IMR-90 (cell line): ENCODE data around the gene IQCE. TPM values are rescaled to one million over a fixed set of nuclear protein-coding genes. Genes with fewer than 3 reads are reported as not detected.

Source experiments
- ATAC-seq: fragments of 200-7000 bp; cut with Tn5 transposase; 2 replicates; pipeline ENCODE4 v1.9.1; 2020; ENCODE audit warnings: low read depth, mild to moderate bottlenecking, moderate library complexity
- BruUV-seq: library from RNA; stranded (reverse); fragments of 400-500 nt; replicated peaks from 2 replicates; lab custom pipeline; 2021; lab: Mats Ljungman, UMichigan
- CTCF ChIA-PET: fragments of 300-600 bp; formaldehyde crosslinking; extraction: SDS; loops from one replicate; lab custom pipeline; 2021; ENCODE audit warnings: antibody characterized with exemption; lab: Yijun Ruan, JAX
- POLR2A ChIA-PET: fragments of 300-600 bp; sonication (Branson Sonifier 250); formaldehyde crosslinking; loops from one replicate; lab custom pipeline; 2022; ENCODE audit warnings: antibody characterized with exemption; ENCODE audit not compliant: unreplicated experiment; lab: Charles Lee
- DNase-seq: peaks from one replicate; pipeline ENCODE4 v3.0.0; 2013
- H2AFZ ChIP-seq: replicated peaks from 2 replicates; pipeline ENCODE3; 2013; ENCODE audit warnings: low read length, mild to moderate bottlenecking; ENCODE audit not compliant: poor library complexity
- H2AK5ac ChIP-seq: 2 replicates; pipeline ENCODE4 v1.6.1; 2013; ENCODE audit warnings: low read depth, low read length, inconsistent platforms
- H2AK9ac ChIP-seq: replicated peaks from 2 replicates; pipeline ENCODE3; 2013; ENCODE audit warnings: mild to moderate bottlenecking, low read depth, low read length, moderate library complexity; ENCODE audit not compliant: poor library complexity
- H2BK120ac ChIP-seq: 2 replicates; pipeline ENCODE4 v1.6.1; 2013; ENCODE audit warnings: low read depth, low read length, inconsistent platforms
- H2BK15ac ChIP-seq: 3 replicates; pipeline ENCODE4 v1.6.1; 2013; ENCODE audit warnings: low read depth, low read length, inconsistent platforms
- H2BK20ac ChIP-seq: 2 replicates; pipeline ENCODE4 v1.6.1; 2013; ENCODE audit warnings: low read depth, mild to moderate bottlenecking, inconsistent platforms, low read length, moderate library complexity
- H2BK5ac ChIP-seq: 2 replicates; pipeline ENCODE4 v1.6.1; 2013; ENCODE audit warnings: mild to moderate bottlenecking, low read depth, low read length, inconsistent platforms; ENCODE audit not compliant: poor library complexity, severe bottlenecking
- H3K14ac ChIP-seq: replicated peaks from 2 replicates; pipeline ENCODE4 v1.6.1; 2013; ENCODE audit warnings: low read depth, low read length, inconsistent platforms
- H3K18ac ChIP-seq: 2 replicates; pipeline ENCODE4 v1.6.1; 2013; ENCODE audit warnings: low read depth, low read length, control low read depth
- H3K23ac ChIP-seq: 2 replicates; pipeline ENCODE4 v1.6.1; 2013; ENCODE audit warnings: low read depth, low read length, inconsistent platforms
- H3K27ac ChIP-seq: 2 replicates; pipeline ENCODE4 v1.5.1; 2013; ENCODE audit warnings: mild to moderate bottlenecking, control low read depth, low read length; ENCODE audit not compliant: insufficient read depth
- H3K27me3 ChIP-seq: 2 replicates; pipeline ENCODE4 v1.6.1; 2013; ENCODE audit warnings: low read length; ENCODE audit not compliant: control insufficient read depth, insufficient read depth
- H3K36me3 ChIP-seq: 2 replicates; pipeline ENCODE4 v1.6.1; 2013; ENCODE audit warnings: low read length, mixed read lengths; ENCODE audit not compliant: control insufficient read depth, insufficient read depth
- H3K4ac ChIP-seq: 2 replicates; pipeline ENCODE4 v1.6.1; 2013; ENCODE audit warnings: low read depth, low read length, inconsistent platforms
- H3K4me1 ChIP-seq: 2 replicates; pipeline ENCODE4 v1.6.1; 2013; ENCODE audit warnings: low read length, mixed read lengths; ENCODE audit not compliant: control insufficient read depth, insufficient read depth
- H3K4me2 ChIP-seq: 2 replicates; pipeline ENCODE4 v1.6.1; 2013; ENCODE audit warnings: low read depth, mild to moderate bottlenecking, control low read depth, low read length, moderate library complexity
- H3K4me3 ChIP-seq: 2 replicates; pipeline ENCODE4 v1.5.1; 2013; ENCODE audit warnings: low read depth, mild to moderate bottlenecking, control low read depth, low read length, moderate library complexity; ENCODE audit not compliant: insufficient read depth
- H3K56ac ChIP-seq: 2 replicates; pipeline ENCODE4 v1.6.1; 2013; ENCODE audit warnings: low read length, inconsistent platforms; ENCODE audit not compliant: insufficient read depth; ENCODE audit errors: extremely low read depth
- H3K79me1 ChIP-seq, 2 experiments: 2 replicates each; pipeline ENCODE4 v1.6.1; 2013; ENCODE audit warnings: low read length in 2 of 2, inconsistent platforms in 1 of 2, low read depth in 1 of 2
- H3K9ac ChIP-seq: 2 replicates; pipeline ENCODE4 v1.6.1; 2013; ENCODE audit warnings: low read depth, low read length, control low read depth
- H3K9me1 ChIP-seq: 2 replicates; pipeline ENCODE4 v1.6.1; 2013; ENCODE audit warnings: low read length, inconsistent platforms; ENCODE audit not compliant: insufficient read depth
- H3K9me3 ChIP-seq: 2 replicates; pipeline ENCODE4 v1.6.1; 2013; ENCODE audit warnings: low read length; ENCODE audit not compliant: control insufficient read depth, insufficient read depth
- H4K20me1 ChIP-seq: 2 replicates; pipeline ENCODE4 v1.6.1; 2013; ENCODE audit warnings: low read length, inconsistent platforms; ENCODE audit not compliant: insufficient read depth
- H4K5ac ChIP-seq: 2 replicates; pipeline ENCODE4 v1.6.1; 2013; ENCODE audit warnings: mild to moderate bottlenecking, low read depth, low read length, control low read depth
- H4K8ac ChIP-seq, 2 experiments: 2 replicates each; pipeline ENCODE4 v1.6.1; 2013; ENCODE audit warnings: low read depth in 2 of 2, low read length in 2 of 2, control low read depth in 1 of 2, inconsistent platforms in 1 of 2
- H4K91ac ChIP-seq: 2 replicates; pipeline ENCODE4 v1.6.1; 2013; ENCODE audit warnings: low read depth, low read length, inconsistent platforms; ENCODE audit not compliant: insufficient read depth
- BHLHE40 ChIP-seq: fragments of 150-350 bp; IDR thresholded peaks from 2 replicates; pipeline ENCODE4 v1.6.1; 2016; ENCODE audit warnings: mild to moderate bottlenecking, low read depth, low read length
- CEBPB ChIP-seq: IDR thresholded peaks from 2 replicates; pipeline ENCODE4 v1.6.1; 2012; ENCODE audit warnings: low read depth, low read length, improper control_type of control experiment
- CTCF ChIP-seq: conservative IDR thresholded peaks from 2 replicates; pipeline ENCODE4 v1.5.1; 2012; ENCODE audit warnings: mild to moderate bottlenecking, low read depth, low read length, improper control_type of control experiment
- ELK1 ChIP-seq: fragments of 150-350 bp; IDR thresholded peaks from 2 replicates; pipeline ENCODE4 v1.6.1; 2016; ENCODE audit warnings: low read depth, mild to moderate bottlenecking, low read length, moderate library complexity, borderline replicate concordance
- FOS ChIP-seq: fragments of 150-350 bp; IDR thresholded peaks from 2 replicates; pipeline ENCODE4 v1.6.1; 2016; ENCODE audit warnings: low read depth, low read length
- MAZ ChIP-seq: IDR thresholded peaks from 2 replicates; pipeline ENCODE4 v1.6.1; 2012; ENCODE audit warnings: low read depth, mild to moderate bottlenecking, low read length, improper control_type of control experiment, moderate library complexity, borderline replicate concordance
- NFE2L2 ChIP-seq: fragments of 150-350 bp; IDR thresholded peaks from 2 replicates; pipeline ENCODE4 v1.6.1; 2016; ENCODE audit warnings: low read depth, mild to moderate bottlenecking, low read length
- POLR2A ChIP-seq: IDR thresholded peaks from 2 replicates; pipeline ENCODE4 v1.6.1; 2012; ENCODE audit warnings: mild to moderate bottlenecking, low read depth, low read length
- RAD21 ChIP-seq: IDR thresholded peaks from 2 replicates; pipeline ENCODE4 v1.6.1; 2012; ENCODE audit warnings: low read length, improper control_type of control experiment
- RCOR1 ChIP-seq: IDR thresholded peaks from 2 replicates; pipeline ENCODE4 v1.6.1; 2012; ENCODE audit warnings: mild to moderate bottlenecking, low read length, improper control_type of control experiment; ENCODE audit not compliant: insufficient replicate concordance
- RFX5 ChIP-seq: IDR thresholded peaks from 2 replicates; pipeline ENCODE4 v1.8.0; 2012; ENCODE audit warnings: low read depth, mild to moderate bottlenecking, low read length, moderate library complexity
- SMC3 ChIP-seq: fragments of 150-350 bp; IDR thresholded peaks from 2 replicates; pipeline ENCODE4 v1.6.1; 2016; ENCODE audit warnings: low read depth, mild to moderate bottlenecking, antibody characterized with exemption, low read length, moderate library complexity
- USF2 ChIP-seq: fragments of 150-350 bp; IDR thresholded peaks from 2 replicates; pipeline ENCODE4 v1.6.1; 2017; ENCODE audit warnings: mild to moderate bottlenecking, antibody characterized with exemption, low read length, low read depth
- WGBS, 2 experiments: methylation state at CpG; one replicate each; pipeline versions ENCODE4 v1.1.5 to v1.1.7; 2013; ENCODE audit warnings: missing lambda C conversion rate in 2 of 2; ENCODE audit not compliant: insufficient read length in 1 of 2; ENCODE audit errors: extremely low coverage in 2 of 2; 5-methylcytosine and 5-hydroxymethylcytosine counted together
- dilution Hi-C: fragments of 300-500 bp; cut with HindIII; formaldehyde crosslinking; loops from one replicate; pipeline ENCODE4 v1.14.3; 2018; ENCODE audit warnings: low sequenced_read_pairs; ENCODE audit not compliant: unreplicated experiment
- in situ Hi-C: fragments of 300-500 bp; cut with MboI; formaldehyde crosslinking; loops from 3 replicates; pipeline ENCODE4 v1.14.3; 2019; ENCODE audit warnings: low sequenced_read_pairs, inconsistent platforms, mixed read lengths
- intact Hi-C: fragments of 100-400 bp; cut with micrococcal nuclease; formaldehyde crosslinking; loops from 2 replicates; pipeline ENCODE4 v1.10.0; 2022
- polyA plus RNA-seq, 3 experiments: library from polyadenylated mRNA; depleted of rRNA; stranded (reverse); fragments of >200 nt; gene quantifications; 2 replicates each; pipeline ENCODE4 v1.2.3, GENCODE V29; 2012; ENCODE audit warnings: low replicate concordance in 1 of 3
- total RNA-seq: library from RNA; depleted of rRNA; stranded (reverse); fragments of >200 nt; gene quantifications from 2 replicates; pipeline ENCODE4 v1.2.3, GENCODE V29; 2012

The IQCE gene
- total and polyA plus RNA-seq, 2 of the 4 experiments (the other 2 are of a cell fraction), result 5.0 to 6.3 TPM

- H3K4me3 ChIP-seq, result peak overlapping the region; percentile 73
- H3K9me3 ChIP-seq, result no peaks in the 10 kb centered on the region
- WGBS, 2 experiments, result 3% methylated on average over 6 of the region's 35 CpGs; no CpG with 5 or more reads in 1 of the 2 experiments
- H3K4me2 ChIP-seq, result peak overlapping the region; percentile 82
- DNase-seq, result peak; percentile 69
- peak overlapping the region; percentile 82 for H2AFZ ChIP-seq
- peak; percentile 9 for ATAC-seq
- BruUV-seq, result no TSS peak
- H2BK15ac ChIP-seq, result peak overlapping the region; percentile 15; the same call in 1 of the 3 replicates
- H4K8ac ChIP-seq, result peak overlapping the region; percentile 55 to 78; a peak in 3 of 4 replicates
- peak overlapping the region; percentile 41 for H3K18ac ChIP-seq
- 0 out of 2 replicates have a peak overlapping the region, but pooled peaks have one; percentile 18 for H4K5ac ChIP-seq
- H4K20me1 ChIP-seq, result peaks cover 49% of the 10 kb centered on the region
- peak overlapping the region; percentile 83 for H2AK5ac ChIP-seq
- no peaks in the 10 kb centered on the region for H3K27me3 ChIP-seq
- peak overlapping the region; percentile 91 for H3K9ac ChIP-seq
- H2AK9ac ChIP-seq, result peak overlapping the region; percentile 100
- dilution Hi-C loops, result no loop called here
- H3K4ac ChIP-seq, result peak overlapping the region; percentile 93
- H3K9me1 ChIP-seq, result peaks cover 15% of the 10 kb centered on the region
- peaks cover 31% of the 10 kb centered on the region for H3K4me1 ChIP-seq
- H4K91ac ChIP-seq, result peak overlapping the region; percentile 61
- ChIA-PET POLR2A (interaction anchor here (0.6 kb wide), 1 partner anchor 174 kb away, joined by 3 read pairs; no protein-coding TSS in a partner anchor), CTCF (interaction anchor here (1.2 kb wide), 1 partner anchor 19 kb away, joined by 3 read pairs; no protein-coding TSS in a partner anchor)
- peak overlapping the region; percentile 91 for H3K14ac ChIP-seq
- H2BK120ac ChIP-seq, result peak overlapping the region; percentile 74
- H3K79me1 ChIP-seq, result peaks cover 5 to 56% of the 10 kb centered on the region in 2 experiments; a peak in 3 of 4 replicates
- H2BK20ac ChIP-seq, result peak overlapping the region; percentile 42; the same call in 1 of the 2 replicates
- H3K27ac ChIP-seq, result peak overlapping the region; percentile 81
- H2BK5ac ChIP-seq, result peak overlapping the region; percentile 83
- H3K36me3 ChIP-seq, result peaks cover 1% of the 10 kb centered on the region; the same call in 1 of the 2 replicates
- intact Hi-C loops, result loop anchor here (5.0 kb wide), 1 partner anchor 76 kb away; the partner anchor contains the start of genes BRAT1 and IQCE
- peak overlapping the region; percentile 87 for H3K56ac ChIP-seq
- H3K23ac ChIP-seq, result peak overlapping the region; percentile 94
- in situ Hi-C loops, result no loop called here
- TF ChIP-seq USF2 (0 out of 2 replicates have a peak, but pooled peaks have one; percentile 21), RFX5 (no peak), CEBPB (no peak), POLR2A (peak; percentile 45), FOS (no peak), BHLHE40 (no peak), NFE2L2 (no peak), MAZ (peak; percentile 62; the same call in 1 of the 2 replicates), SMC3 (no peak), RCOR1 (no peak), ELK1 (no peak), CTCF (no peak), RAD21 (no peak; the same call in 1 of the 2 replicates)
Measured at GRCh38 chr7:2632733-2633537, 74.2 kb downstream of the IQCE start.
